GM06990 (cell line): Measurements from ENCODE around the gene ASB18.

Source experiments
- DNase-seq: peaks from one replicate; pipeline ENCODE4 v3.0.0-alpha.2; 2011; ENCODE audit not compliant: insufficient read length; ENCODE audit errors: extremely low read depth
- H3K27me3 ChIP-seq: replicated peaks from 2 replicates; pipeline ENCODE4 v1.6.0; 2011; ENCODE audit warnings: low read length; ENCODE audit not compliant: control insufficient read depth, insufficient read depth
- H3K36me3 ChIP-seq: 2 replicates; pipeline ENCODE4 v1.5.1; 2011; ENCODE audit warnings: low read length; ENCODE audit not compliant: control insufficient read depth, insufficient read depth
- H3K4me3 ChIP-seq: replicated peaks from 2 replicates; pipeline ENCODE4 v1.5.1; 2011; ENCODE audit warnings: low read depth, mild to moderate bottlenecking, control low read depth, low read length
- CTCF ChIP-seq: IDR thresholded peaks from 2 replicates; pipeline ENCODE4 v1.5.1; 2011; ENCODE audit warnings: low read length, control low read depth, mild to moderate bottlenecking, inconsistent platforms; ENCODE audit not compliant: insufficient read depth, poor library complexity, severe bottlenecking

Gene ASB18

GRCh38 chr2:236178890-236179235, 85.3 kb downstream of the ASB18 start:
- Histone ChIP-seq H3K36me3 (no peaks in the 10 kb centered on the region), H3K4me3 (no peak overlapping the region), H3K27me3 (no peaks in the 10 kb centered on the region; the same call in none of the 2 replicates)
- TF ChIP-seq CTCF = no peak
- no peak for DNase-seq

DNA sequence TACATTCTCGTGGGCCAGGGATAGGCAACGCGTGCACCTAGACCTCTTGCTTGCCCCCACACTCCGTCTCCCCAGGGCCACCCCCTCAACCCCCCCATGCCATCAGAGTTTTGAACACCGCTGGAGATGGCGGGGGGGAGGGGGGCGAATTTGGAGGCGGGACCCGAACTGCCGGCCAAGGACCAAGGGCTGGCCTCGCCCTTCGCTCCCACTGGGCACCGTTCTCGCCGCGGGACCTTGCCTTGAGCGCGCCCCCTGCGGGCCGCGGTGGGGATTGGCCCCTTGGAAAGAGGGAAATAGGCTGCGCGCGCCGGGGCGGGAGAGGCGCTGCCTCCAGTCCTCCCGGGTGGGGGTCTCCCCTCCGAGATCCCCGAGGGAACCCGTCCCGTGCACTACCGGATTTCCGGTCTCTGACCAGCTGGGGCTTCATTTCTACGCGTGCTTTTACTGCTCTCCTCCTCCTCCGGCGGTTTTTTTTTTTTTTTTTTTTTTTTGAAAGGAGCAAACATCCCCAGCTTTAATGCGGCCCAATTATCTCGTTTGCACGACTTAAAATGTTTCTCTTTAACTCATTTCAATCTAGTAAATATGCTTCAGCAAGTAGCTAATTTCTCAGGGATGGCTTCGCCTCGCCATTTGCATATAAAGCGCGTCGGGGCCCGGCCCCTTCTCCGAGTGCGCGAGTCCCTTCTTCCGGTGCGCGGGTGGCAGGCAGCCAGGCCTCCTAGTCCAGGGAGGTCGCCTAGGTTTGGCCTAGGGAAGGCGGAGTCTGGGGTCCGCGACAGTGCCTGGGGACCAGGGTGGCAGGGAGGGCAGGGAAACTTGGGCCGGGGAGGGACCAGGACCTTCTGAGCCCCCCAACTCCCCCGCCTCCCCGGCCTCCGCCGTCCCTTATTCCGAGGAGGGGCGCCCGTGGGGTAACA, 86.0 kb downstream of the ASB18 start:
- TF ChIP-seq CTCF = peak; percentile 73
- Histone ChIP-seq H3K27me3 (no peaks in the 10 kb centered on the region; the same call in none of the 2 replicates), H3K36me3 (no peaks in the 10 kb centered on the region), H3K4me3 (no peak overlapping the region)
- peak; percentile 47 for DNase-seq

- H3K27me3 ChIP-seq = no peaks in the 10 kb centered on the region; the same call in none of the 2 replicates
- H3K36me3 ChIP-seq = no peaks in the 10 kb centered on the region
- DNase-seq = no peak
- TF ChIP-seq CTCF = peak; percentile 42
- no peak overlapping the region for H3K4me3 ChIP-seq
Measured at GRCh38 chr2:236177604-236177966, 86.6 kb downstream of the ASB18 start.

GRCh38 chr2:236176951-236177350, 87.3 kb downstream of the ASB18 start:
- no peaks in the 10 kb centered on the region for H3K36me3 ChIP-seq
- no peak overlapping the region for H3K4me3 ChIP-seq
- DNase-seq = no peak
- H3K27me3 ChIP-seq = no peaks in the 10 kb centered on the region; the same call in none of the 2 replicates
- no peak for TF ChIP-seq CTCF

- DNase-seq = no peak
- Histone ChIP-seq H3K36me3 (no peaks in the 10 kb centered on the region), H3K4me3 (no peak overlapping the region), H3K27me3 (no peaks in the 10 kb centered on the region; the same call in none of the 2 replicates)
- peak; percentile 59 for TF ChIP-seq CTCF
Measured at GRCh38 chr2:236176417-236176816, 87.8 kb downstream of the ASB18 start.
